ENCODE measurements around the gene IGSF21.

GRCh38 chr1:18325136-18325535 is 217.5 kb downstream of the IGSF21 start:
- TF ChIP-seq, protein P1, sequence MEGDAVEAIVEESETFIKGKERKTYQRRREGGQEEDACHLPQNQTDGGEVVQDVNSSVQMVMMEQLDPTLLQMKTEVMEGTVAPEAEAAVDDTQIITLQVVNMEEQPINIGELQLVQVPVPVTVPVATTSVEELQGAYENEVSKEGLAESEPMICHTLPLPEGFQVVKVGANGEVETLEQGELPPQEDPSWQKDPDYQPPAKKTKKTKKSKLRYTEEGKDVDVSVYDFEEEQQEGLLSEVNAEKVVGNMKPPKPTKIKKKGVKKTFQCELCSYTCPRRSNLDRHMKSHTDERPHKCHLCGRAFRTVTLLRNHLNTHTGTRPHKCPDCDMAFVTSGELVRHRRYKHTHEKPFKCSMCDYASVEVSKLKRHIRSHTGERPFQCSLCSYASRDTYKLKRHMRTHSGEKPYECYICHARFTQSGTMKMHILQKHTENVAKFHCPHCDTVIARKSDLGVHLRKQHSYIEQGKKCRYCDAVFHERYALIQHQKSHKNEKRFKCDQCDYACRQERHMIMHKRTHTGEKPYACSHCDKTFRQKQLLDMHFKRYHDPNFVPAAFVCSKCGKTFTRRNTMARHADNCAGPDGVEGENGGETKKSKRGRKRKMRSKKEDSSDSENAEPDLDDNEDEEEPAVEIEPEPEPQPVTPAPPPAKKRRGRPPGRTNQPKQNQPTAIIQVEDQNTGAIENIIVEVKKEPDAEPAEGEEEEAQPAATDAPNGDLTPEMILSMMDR (IDR thresholded peaks at IDR 0.05) = no peak
- TF ChIP-seq POLR2A (IDR thresholded peaks at IDR 0.05) = no peak
- TF ChIP-seq POLR2AphosphoS5 (IDR thresholded peaks at IDR 0.05) = no peak

Measured in gastroesophageal sphincter (tissue), 3 donors.